ENCODE results near the gene HACD2. TPM values are rescaled to one million over a fixed set of nuclear protein-coding genes. Genes with fewer than 3 reads are reported as not detected.

Gene HACD2
- total and polyA plus RNA-seq, 10 of the 15 experiments (the other 5 are each of a cell fraction or from before 2014, with no cell fraction given): 9.1 to 30.0 (median 18.8) TPM

- TF ChIP-seq NRF1 (conservative IDR thresholded peaks at IDR 0.05; ENCODE audit: low read depth, low read length): no peak
- no peak for TF ChIP-seq HDAC2 (IDR thresholded peaks at IDR 0.05)
- TF ChIP-seq, protein P1, sequence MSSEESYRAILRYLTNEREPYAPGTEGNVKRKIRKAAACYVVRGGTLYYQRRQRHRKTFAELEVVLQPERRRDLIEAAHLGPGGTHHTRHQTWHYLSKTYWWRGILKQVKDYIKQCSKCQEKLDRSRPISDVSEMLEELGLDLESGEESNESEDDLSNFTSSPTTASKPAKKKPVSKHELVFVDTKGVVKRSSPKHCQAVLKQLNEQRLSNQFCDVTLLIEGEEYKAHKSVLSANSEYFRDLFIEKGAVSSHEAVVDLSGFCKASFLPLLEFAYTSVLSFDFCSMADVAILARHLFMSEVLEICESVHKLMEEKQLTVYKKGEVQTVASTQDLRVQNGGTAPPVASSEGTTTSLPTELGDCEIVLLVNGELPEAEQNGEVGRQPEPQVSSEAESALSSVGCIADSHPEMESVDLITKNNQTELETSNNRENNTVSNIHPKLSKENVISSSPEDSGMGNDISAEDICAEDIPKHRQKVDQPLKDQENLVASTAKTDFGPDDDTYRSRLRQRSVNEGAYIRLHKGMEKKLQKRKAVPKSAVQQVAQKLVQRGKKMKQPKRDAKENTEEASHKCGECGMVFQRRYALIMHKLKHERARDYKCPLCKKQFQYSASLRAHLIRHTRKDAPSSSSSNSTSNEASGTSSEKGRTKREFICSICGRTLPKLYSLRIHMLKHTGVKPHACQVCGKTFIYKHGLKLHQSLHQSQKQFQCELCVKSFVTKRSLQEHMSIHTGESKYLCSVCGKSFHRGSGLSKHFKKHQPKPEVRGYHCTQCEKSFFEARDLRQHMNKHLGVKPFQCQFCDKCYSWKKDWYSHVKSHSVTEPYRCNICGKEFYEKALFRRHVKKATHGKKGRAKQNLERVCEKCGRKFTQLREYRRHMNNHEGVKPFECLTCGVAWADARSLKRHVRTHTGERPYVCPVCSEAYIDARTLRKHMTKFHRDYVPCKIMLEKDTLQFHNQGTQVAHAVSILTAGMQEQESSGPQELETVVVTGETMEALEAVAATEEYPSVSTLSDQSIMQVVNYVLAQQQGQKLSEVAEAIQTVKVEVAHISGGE (CRISPR knock-in tag; IDR thresholded peaks at IDR 0.05): no peak
- TF ChIP-seq PAX5 (IDR thresholded peaks at IDR 0.05; ENCODE audit: borderline replicate concordance, low read depth, low read length): no peak
- no peak for TF ChIP-seq MYB (IDR thresholded peaks at IDR 0.05; ENCODE audit: borderline replicate concordance, low read depth, low read length)
- TF ChIP-seq BMI1 (IDR thresholded peaks at IDR 0.05; ENCODE audit: borderline replicate concordance): no peak
- no peak for TF ChIP-seq CREB1 (IDR thresholded peaks at IDR 0.05; ENCODE audit: low read depth)
- TF ChIP-seq MYC (IDR thresholded peaks at IDR 0.05; ENCODE audit: insufficient read depth, insufficient read length, insufficient replicate concordance, low read length, severe bottlenecking): no peak
- TF ChIP-seq, protein P2, sequence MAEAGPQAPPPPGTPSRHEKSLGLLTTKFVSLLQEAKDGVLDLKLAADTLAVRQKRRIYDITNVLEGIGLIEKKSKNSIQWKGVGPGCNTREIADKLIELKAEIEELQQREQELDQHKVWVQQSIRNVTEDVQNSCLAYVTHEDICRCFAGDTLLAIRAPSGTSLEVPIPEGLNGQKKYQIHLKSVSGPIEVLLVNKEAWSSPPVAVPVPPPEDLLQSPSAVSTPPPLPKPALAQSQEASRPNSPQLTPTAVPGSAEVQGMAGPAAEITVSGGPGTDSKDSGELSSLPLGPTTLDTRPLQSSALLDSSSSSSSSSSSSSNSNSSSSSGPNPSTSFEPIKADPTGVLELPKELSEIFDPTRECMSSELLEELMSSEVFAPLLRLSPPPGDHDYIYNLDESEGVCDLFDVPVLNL (IDR thresholded peaks at IDR 0.05; ENCODE audit: low read depth, low read length): no peak
- no peak for TF ChIP-seq HDGF (IDR thresholded peaks at IDR 0.05)
- TF ChIP-seq FOXM1 (IDR thresholded peaks at IDR 0.05; ENCODE audit: low read depth, low read length): no peak
- TF ChIP-seq MTA2 (IDR thresholded peaks at IDR 0.05; ENCODE audit: low read depth): no peak
- TF ChIP-seq IRF4 (IDR thresholded peaks at IDR 0.05; ENCODE audit: low read depth, low read length): no peak
- TF ChIP-seq, protein P3, sequence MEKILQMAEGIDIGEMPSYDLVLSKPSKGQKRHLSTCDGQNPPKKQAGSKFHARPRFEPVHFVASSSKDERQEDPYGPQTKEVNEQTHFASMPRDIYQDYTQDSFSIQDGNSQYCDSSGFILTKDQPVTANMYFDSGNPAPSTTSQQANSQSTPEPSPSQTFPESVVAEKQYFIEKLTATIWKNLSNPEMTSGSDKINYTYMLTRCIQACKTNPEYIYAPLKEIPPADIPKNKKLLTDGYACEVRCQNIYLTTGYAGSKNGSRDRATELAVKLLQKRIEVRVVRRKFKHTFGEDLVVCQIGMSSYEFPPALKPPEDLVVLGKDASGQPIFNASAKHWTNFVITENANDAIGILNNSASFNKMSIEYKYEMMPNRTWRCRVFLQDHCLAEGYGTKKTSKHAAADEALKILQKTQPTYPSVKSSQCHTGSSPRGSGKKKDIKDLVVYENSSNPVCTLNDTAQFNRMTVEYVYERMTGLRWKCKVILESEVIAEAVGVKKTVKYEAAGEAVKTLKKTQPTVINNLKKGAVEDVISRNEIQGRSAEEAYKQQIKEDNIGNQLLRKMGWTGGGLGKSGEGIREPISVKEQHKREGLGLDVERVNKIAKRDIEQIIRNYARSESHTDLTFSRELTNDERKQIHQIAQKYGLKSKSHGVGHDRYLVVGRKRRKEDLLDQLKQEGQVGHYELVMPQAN (conservative IDR thresholded peaks at IDR 0.05): no peak
- TF ChIP-seq SIX5 (IDR thresholded peaks at IDR 0.05; ENCODE audit: low read depth, low read length, severe bottlenecking): no peak
- no peak overlapping the region for H2AFZ ChIP-seq (ENCODE audit: control insufficient read depth, low read depth, low read length)
- no peak for ATAC-seq
- POLR2A ChIA-PET: interaction anchor here (0.8 kb wide), 1 partner anchor 9 kb away, joined by 3 read pairs; no protein-coding TSS in a partner anchor
- no TSS peak for BruUV-seq (replicated peaks)
- no peaks in the 10 kb centered on the region for H3K27me3 ChIP-seq (replicated peaks in 1 of 2; ENCODE audit: control insufficient read depth in 2 of 2, insufficient read depth in 2 of 2, low read length in 1 of 2)
- no peaks in the 10 kb centered on the region for H3K79me2 ChIP-seq (ENCODE audit: control insufficient read depth, insufficient read depth, low read length)
- H3K36me3 ChIP-seq (ENCODE audit: control insufficient read depth in 2 of 2, insufficient read depth in 2 of 2, low read length in 1 of 2): no peaks in the 10 kb centered on the region; a peak in 1 of 4 replicates
- no peak overlapping the region for H3K9ac ChIP-seq (ENCODE audit: control insufficient read depth, insufficient read depth, low read length)
- CTCF ChIA-PET: interaction anchor here (1.1 to 6.8 kb wide), 5 partner anchors 9 to 233 kb away, joined by 3 to 93 read pairs (median 13); no protein-coding TSS in a partner anchor
- H4K20me1 ChIP-seq (ENCODE audit: control insufficient read depth, insufficient read depth): no peaks in the 10 kb centered on the region
- no peaks in the 10 kb centered on the region for H3K4me1 ChIP-seq (ENCODE audit: control insufficient read depth, insufficient read depth, low read length)
- in situ Hi-C loops (cut with MboI) (no loop called here), intact Hi-C loops (cut with micrococcal nuclease; ENCODE audit: unreplicated experiment) (no loop called here)
- 4% methylated on average over 1 of the region's 1 CpG for WGBS (ENCODE audit: insufficient coverage, insufficient replicate concordance, low lambda C conversion rate, missing lambda C conversion rate)
- RAD21 ChIA-PET (ENCODE audit: unreplicated experiment): interaction anchor here (1.5 to 1.7 kb wide), 2 partner anchors 9 to 161 kb away, joined by 4 to 7 read pairs; no protein-coding TSS in a partner anchor
- DNase-seq (ENCODE audit: low read depth, low spot score): no peak
- H3K4me3 ChIP-seq: no peak overlapping the region
- no peak overlapping the region for H3K4me2 ChIP-seq (ENCODE audit: control insufficient read depth, insufficient read depth)
- no peak for FAIRE-seq
- H3K9me3 ChIP-seq (replicated peaks; ENCODE audit: control insufficient read depth, insufficient read depth, low read length): no peaks in the 10 kb centered on the region
- H3K27ac ChIP-seq (ENCODE audit: control insufficient read depth, insufficient read depth): no peak overlapping the region
- SMC1A ChIA-PET (ENCODE audit: uncharacterized antibody, unreplicated experiment): interaction anchor here (0.7 to 6.2 kb wide), 7 partner anchors 9 to 248 kb away, joined by 3 to 56 read pairs (median 3); no protein-coding TSS in a partner anchor
Observed at GRCh38 chr3:123562547-123562946, 22.3 kb downstream of the HACD2 start.
